Globus pallidus (tissue), 1 donor: ENCODE measurements around the gene FBXO2.

Experiments used
- DNase-seq: peaks from one replicate; pipeline ENCODE4 v3.0.0-alpha.2; 2015; ENCODE audit warnings: low spot score

The FBXO2 gene

GRCh38 chr1:11682287-11682771, 28.1 kb upstream of the FBXO2 start:
- no peak for DNase-seq

- peak; percentile 85 for DNase-seq
Observed at GRCh38 chr1:11681071-11681771, 27.0 kb upstream of the FBXO2 start, which contains the start of gene MAD2L2. Gene MAD2L2, minus strand, starts transcription at chr1:11681148. Its CDS starts 547 bp downstream, at chr1:11680601.

GRCh38 chr1:11680270-11681070, 26.2 kb upstream of the FBXO2 start:
- DNase-seq, result no peak

- no peak for DNase-seq
Observed at GRCh38 chr1:11678442-11678841, 24.2 kb upstream of the FBXO2 start.

- DNase-seq, result no peak
Observed at GRCh38 chr1:11676386-11677103, 22.3 kb upstream of the FBXO2 start.

GRCh38 chr1:11675325-11675724, 21.1 kb upstream of the FBXO2 start:
- DNase-seq, result no peak

- DNase-seq, result no peak
Observed at GRCh38 chr1:11674488-11674887, 20.3 kb upstream of the FBXO2 start.

GRCh38 chr1:11673089-11673769, 19.0 kb upstream of the FBXO2 start:
- DNase-seq, result no peak

- DNase-seq, result no peak
Observed at GRCh38 chr1:11671544-11672286, 17.5 kb upstream of the FBXO2 start.

- no peak for DNase-seq
Observed at GRCh38 chr1:11671205-11671543, 16.9 kb upstream of the FBXO2 start.

- no peak for DNase-seq
Observed at GRCh38 chr1:11670747-11671146, 16.5 kb upstream of the FBXO2 start.

- DNase-seq, result no peak
Observed at GRCh38 chr1:11668516-11668915, 14.3 kb upstream of the FBXO2 start.

GRCh38 chr1:11664336-11665065, 10.3 kb upstream of the FBXO2 start:
- no peak for DNase-seq

- DNase-seq, result no peak
Observed at GRCh38 chr1:11661103-11661502, 6.9 kb upstream of the FBXO2 start.

GRCh38 chr1:11659748-11660147, 5.5 kb upstream of the FBXO2 start:
- no peak for DNase-seq

GRCh38 chr1:11658542-11658941, 4.3 kb upstream of the FBXO2 start:
- DNase-seq, result no peak

- DNase-seq, result no peak
Observed at GRCh38 chr1:11657654-11658053, 3.4 kb upstream of the FBXO2 start.

- DNase-seq, result no peak
Observed at GRCh38 chr1:11654939-11655808, 945 bp upstream of the FBXO2 start.

- no peak for DNase-seq
Observed at GRCh38 chr1:11653861-11654136, 430 bp downstream of the FBXO2 start.
